OCI-LY1 (cell line): ENCODE data around the gene EFR3B.

Source experiments
- H2AFZ ChIP-seq: fragments of 200-600 bp; sonication (generic), shearing (Covaris generic); 2 replicates; pipeline ENCODE4 v1.6.0; 2014; ENCODE audit warnings: antibody characterized with exemption, mild to moderate bottlenecking, low read length
- H3F3A ChIP-seq: fragments of 200-600 bp; sonication (generic), shearing (Covaris generic); 2 replicates; pipeline ENCODE4 v1.6.0; 2014; ENCODE audit warnings: mild to moderate bottlenecking, antibody characterized with exemption, low read length, moderate library complexity; ENCODE audit not compliant: insufficient read depth
- H3K27ac ChIP-seq: fragments of 200-600 bp; sonication (generic); 2 replicates; pipeline ENCODE4 v1.5.1; 2014; ENCODE audit warnings: low read length, mixed run types, mild to moderate bottlenecking, low read depth; ENCODE audit not compliant: poor library complexity, severe bottlenecking
- H3K27me3 ChIP-seq: fragments of 200-600 bp; sonication (generic); 2 replicates; pipeline ENCODE4 v1.6.0; 2014; ENCODE audit warnings: antibody characterized with exemption, mild to moderate bottlenecking, low read length, moderate library complexity; ENCODE audit not compliant: insufficient read depth
- H3K36me3 ChIP-seq: fragments of 200-600 bp; sonication (generic); 2 replicates; pipeline ENCODE4 v1.6.1; 2014; ENCODE audit warnings: mild to moderate bottlenecking, antibody characterized with exemption, low read length, moderate library complexity, mixed read lengths; ENCODE audit not compliant: insufficient read depth
- H3K4me1 ChIP-seq: fragments of 200-600 bp; sonication (generic); 2 replicates; pipeline ENCODE4 v1.5.1; 2014; ENCODE audit warnings: mild to moderate bottlenecking, low read length, moderate library complexity; ENCODE audit not compliant: insufficient read depth, severe bottlenecking
- H3K4me2 ChIP-seq: fragments of 200-600 bp; sonication (generic), shearing (Covaris generic); 2 replicates; pipeline ENCODE4 v1.6.1; 2014; ENCODE audit warnings: low read length
- H3K4me3 ChIP-seq: fragments of 200-600 bp; sonication (generic); 2 replicates; pipeline ENCODE4 v1.5.1; 2014; ENCODE audit warnings: low read length, low read depth, mild to moderate bottlenecking, mixed read lengths; ENCODE audit not compliant: poor library complexity, severe bottlenecking
- H3K79me2 ChIP-seq: fragments of 200-600 bp; shearing (Covaris generic); 2 replicates; pipeline ENCODE4 v1.6.1; 2016; ENCODE audit warnings: mixed run types, low read length, mixed read lengths; ENCODE audit not compliant: insufficient read depth
- H3K9ac ChIP-seq: fragments of 200-600 bp; sonication (generic), shearing (Covaris generic); 2 replicates; pipeline ENCODE4 v1.6.1; 2014; ENCODE audit warnings: mild to moderate bottlenecking, low read length, mixed read lengths
- H3K9me2 ChIP-seq: fragments of 200-600 bp; sonication (generic), shearing (Covaris generic); 2 replicates; pipeline ENCODE4 v1.6.1; 2014; ENCODE audit warnings: low read depth, mild to moderate bottlenecking, low read length, mixed read lengths
- H3K9me3 ChIP-seq: fragments of 200-600 bp; shearing (Covaris generic); 2 replicates; pipeline ENCODE4 v1.6.1; 2014; ENCODE audit warnings: low read length, mixed read lengths
- H4K20me1 ChIP-seq: fragments of 200-600 bp; sonication (generic), shearing (Covaris generic); 2 replicates; pipeline ENCODE4 v1.6.0; 2016; ENCODE audit warnings: mild to moderate bottlenecking, low read length; ENCODE audit not compliant: insufficient read depth
- EZH2 ChIP-seq: fragments of 200-600 bp; sonication (generic), shearing (Covaris generic); IDR thresholded peaks from 2 replicates; pipeline ENCODE4 v1.8.0; 2017; ENCODE audit warnings: borderline replicate concordance, mixed run types, mild to moderate bottlenecking, antibody characterized with exemption, low read length, moderate library complexity, mixed read lengths
- TF ChIP-seq, protein P1 (sequence below): fragments of 200-600 bp; sonication (generic), shearing (Covaris generic); IDR thresholded peaks from 2 replicates; pipeline ENCODE4 v1.5.1; 2017; ENCODE audit warnings: mild to moderate bottlenecking, antibody characterized with exemption, low read length, moderate library complexity, mixed read lengths

Gene EFR3B

DNA sequence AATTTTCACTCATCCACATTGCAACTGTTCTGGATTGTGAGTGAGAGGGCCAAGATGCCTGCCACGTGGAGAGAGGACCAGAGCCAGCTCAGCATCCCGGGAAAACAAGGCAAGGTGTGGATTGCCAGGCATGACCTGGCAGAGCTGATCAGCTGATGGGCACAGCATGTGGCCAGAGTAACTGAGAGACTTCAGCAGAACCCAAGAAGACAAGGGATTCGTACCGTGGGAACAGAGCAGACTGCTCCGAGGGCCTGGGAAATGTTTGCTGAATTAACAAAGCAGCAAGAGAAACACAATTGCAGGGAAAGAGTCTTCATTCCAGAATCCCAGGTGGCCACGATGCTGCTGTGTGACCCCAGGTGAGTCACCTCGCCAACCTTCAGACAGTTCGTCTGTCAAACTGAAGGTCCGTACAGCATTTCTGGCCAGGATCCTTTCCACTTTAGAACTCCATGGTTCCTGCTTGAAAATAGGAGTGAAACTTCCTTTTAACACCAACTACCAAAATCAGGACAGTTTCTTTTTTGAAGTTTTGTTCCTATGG lies 152.8 kb downstream of the EFR3B start:
- Histone ChIP-seq H3K9ac (no peak overlapping the region), H2AFZ (no peak overlapping the region), H3K4me3 (no peak overlapping the region), H3K79me2 (no peaks in the 10 kb centered on the region), H3K27ac (no peak overlapping the region), H3K36me3 (no peaks in the 10 kb centered on the region), H3K9me2 (no peaks in the 10 kb centered on the region), H3K27me3 (peaks cover 5% of the 10 kb centered on the region; the same call in 1 of the 2 replicates), H3F3A (no peaks in the 10 kb centered on the region), H3K4me1 (no peaks in the 10 kb centered on the region), H3K9me3 (no peaks in the 10 kb centered on the region), H4K20me1 (no peaks in the 10 kb centered on the region), H3K4me2 (no peak overlapping the region)
- TF ChIP-seq EZH2 = no peak
- TF ChIP-seq, protein P1, sequence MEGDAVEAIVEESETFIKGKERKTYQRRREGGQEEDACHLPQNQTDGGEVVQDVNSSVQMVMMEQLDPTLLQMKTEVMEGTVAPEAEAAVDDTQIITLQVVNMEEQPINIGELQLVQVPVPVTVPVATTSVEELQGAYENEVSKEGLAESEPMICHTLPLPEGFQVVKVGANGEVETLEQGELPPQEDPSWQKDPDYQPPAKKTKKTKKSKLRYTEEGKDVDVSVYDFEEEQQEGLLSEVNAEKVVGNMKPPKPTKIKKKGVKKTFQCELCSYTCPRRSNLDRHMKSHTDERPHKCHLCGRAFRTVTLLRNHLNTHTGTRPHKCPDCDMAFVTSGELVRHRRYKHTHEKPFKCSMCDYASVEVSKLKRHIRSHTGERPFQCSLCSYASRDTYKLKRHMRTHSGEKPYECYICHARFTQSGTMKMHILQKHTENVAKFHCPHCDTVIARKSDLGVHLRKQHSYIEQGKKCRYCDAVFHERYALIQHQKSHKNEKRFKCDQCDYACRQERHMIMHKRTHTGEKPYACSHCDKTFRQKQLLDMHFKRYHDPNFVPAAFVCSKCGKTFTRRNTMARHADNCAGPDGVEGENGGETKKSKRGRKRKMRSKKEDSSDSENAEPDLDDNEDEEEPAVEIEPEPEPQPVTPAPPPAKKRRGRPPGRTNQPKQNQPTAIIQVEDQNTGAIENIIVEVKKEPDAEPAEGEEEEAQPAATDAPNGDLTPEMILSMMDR = no peak

DNA sequence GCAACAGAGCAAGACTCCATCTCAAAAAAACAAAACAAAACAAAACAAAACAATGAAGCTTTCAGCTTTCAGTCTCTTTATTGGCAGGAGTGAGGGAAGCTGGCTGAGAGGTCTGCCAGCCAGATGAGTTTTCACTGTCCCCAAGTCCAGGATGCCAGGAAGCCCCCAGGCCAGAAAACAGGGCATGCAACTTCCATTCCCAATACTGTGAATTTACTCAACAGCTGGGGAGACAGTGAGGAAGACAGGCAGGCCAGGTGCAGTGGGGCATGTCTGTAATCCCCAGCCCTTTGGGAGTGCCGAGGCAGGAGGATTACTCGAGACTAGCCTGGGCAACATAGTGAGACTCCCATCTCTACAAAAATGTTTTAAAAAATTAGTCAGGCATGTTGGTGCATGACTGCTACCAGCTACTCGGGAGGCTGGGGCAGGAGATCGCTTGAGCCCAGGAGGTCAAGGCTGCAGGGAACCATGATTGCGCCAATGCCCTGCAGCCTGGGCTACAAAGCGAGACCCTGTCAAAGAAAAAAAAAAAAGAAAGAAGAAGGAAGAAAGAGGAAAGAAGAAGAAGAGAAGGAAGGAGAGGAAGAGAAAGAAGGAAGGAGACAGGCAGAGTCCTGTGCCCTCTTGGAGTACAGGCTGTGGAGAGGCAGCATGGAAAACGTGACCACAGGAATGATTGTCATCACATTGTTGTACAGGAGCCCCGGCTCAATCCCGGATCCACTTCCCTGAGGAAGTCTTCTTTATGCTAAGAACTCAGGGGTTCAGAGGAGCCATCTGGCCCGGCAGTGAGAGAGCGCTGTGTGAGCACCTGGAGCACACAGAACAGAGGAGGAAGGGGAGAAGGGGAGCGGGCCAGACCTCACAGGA lies 155.7 kb downstream of the EFR3B start:
- Histone ChIP-seq H3K9me3 (no peaks in the 10 kb centered on the region), H3K4me2 (no peak overlapping the region), H4K20me1 (no peaks in the 10 kb centered on the region), H2AFZ (no peak overlapping the region), H3K27ac (no peak overlapping the region), H3K9me2 (no peaks in the 10 kb centered on the region), H3K79me2 (no peaks in the 10 kb centered on the region), H3F3A (no peaks in the 10 kb centered on the region), H3K4me3 (no peak overlapping the region), H3K4me1 (no peaks in the 10 kb centered on the region), H3K9ac (no peak overlapping the region), H3K36me3 (no peaks in the 10 kb centered on the region), H3K27me3 (peaks cover 7% of the 10 kb centered on the region; the same call in 1 of the 2 replicates)
- TF ChIP-seq, protein P1 = no peak
- TF ChIP-seq EZH2 = no peak

DNA sequence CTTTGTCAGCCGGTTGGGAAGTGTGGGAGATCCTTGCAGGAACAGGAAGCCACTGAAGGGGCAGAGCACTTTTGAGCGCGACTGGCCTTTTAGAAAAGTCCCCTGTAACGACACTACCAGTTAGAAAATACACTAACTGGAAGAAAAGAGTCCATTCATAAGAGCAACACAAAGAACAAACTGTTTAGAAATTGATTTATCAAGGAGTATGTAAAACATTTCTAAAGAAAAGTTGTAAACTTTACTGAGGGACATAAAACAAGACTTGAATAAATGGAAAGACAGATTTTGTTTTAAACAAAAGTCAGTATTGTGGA lies 156.3 kb downstream of the EFR3B start:
- no peaks in the 10 kb centered on the region for H3K79me2 ChIP-seq

More for the DNA sequence above, 156.3 kb downstream of the EFR3B start:
- H3K9me3 ChIP-seq = no peaks in the 10 kb centered on the region
- H3K9ac ChIP-seq = no peak overlapping the region
- no peak overlapping the region for H3K4me2 ChIP-seq
- H3K27me3 ChIP-seq = peaks cover 9% of the 10 kb centered on the region; the same call in 1 of the 2 replicates
- H3K4me1 ChIP-seq = no peaks in the 10 kb centered on the region
- TF ChIP-seq, protein P1 = no peak
- TF ChIP-seq EZH2 = no peak
- no peaks in the 10 kb centered on the region for H3F3A ChIP-seq
- no peaks in the 10 kb centered on the region for H3K36me3 ChIP-seq
- no peaks in the 10 kb centered on the region for H3K9me2 ChIP-seq
- H4K20me1 ChIP-seq = no peaks in the 10 kb centered on the region
- H3K4me3 ChIP-seq = no peak overlapping the region
- H3K27ac ChIP-seq = no peak overlapping the region
- no peak overlapping the region for H2AFZ ChIP-seq
